Endothelial cell (in vitro differentiated cells): ENCODE results near the gene MOV10. TPM values are rescaled to one million over a fixed set of nuclear protein-coding genes. Genes with fewer than 3 reads are reported as not detected.

ENCODE experiments used
- DNase-seq: peaks from one replicate; pipeline ENCODE4 v3.0.0; 2021; ENCODE audit warnings: low spot score
- H3K27ac Mint-ChIP-seq: one replicate; pipeline ENCODE4 v1.8.0; 2021; ENCODE audit warnings: mixed read lengths, inconsistent platforms; ENCODE audit not compliant: unreplicated experiment
- H3K27me3 Mint-ChIP-seq: one replicate; pipeline ENCODE4 v1.8.0; 2021; ENCODE audit warnings: mild to moderate bottlenecking, moderate library complexity, mixed read lengths, inconsistent platforms; ENCODE audit not compliant: unreplicated experiment
- H3K36me3 Mint-ChIP-seq: one replicate; pipeline ENCODE4 v1.8.0; 2021; ENCODE audit warnings: mild to moderate bottlenecking, low read depth, mixed read lengths, inconsistent platforms; ENCODE audit not compliant: unreplicated experiment
- H3K4me1 Mint-ChIP-seq: one replicate; pipeline ENCODE4 v1.8.0; 2021; ENCODE audit warnings: mild to moderate bottlenecking, mixed read lengths, inconsistent platforms; ENCODE audit not compliant: unreplicated experiment
- H3K4me3 Mint-ChIP-seq: one replicate; pipeline ENCODE4 v1.8.0; 2021; ENCODE audit warnings: mild to moderate bottlenecking, mixed read lengths, inconsistent platforms; ENCODE audit not compliant: unreplicated experiment
- H3K9me3 Mint-ChIP-seq: one replicate; pipeline ENCODE4 v1.8.0; 2021; ENCODE audit warnings: mixed read lengths, inconsistent platforms; ENCODE audit not compliant: unreplicated experiment
- CTCF ChIP-seq: fragments of 200-600 bp; sonication (generic); IDR thresholded peaks from one replicate; pipeline ENCODE4 v1.5.0; 2021; ENCODE audit warnings: antibody characterized with exemption; ENCODE audit not compliant: unreplicated experiment
- total RNA-seq: library from RNA; stranded (reverse); fragmentation: NEBNext Ultra II Directional; extraction: Animal tissue kit (Norgen Biotek cat#: 25700); gene quantifications from one replicate; pipeline ENCODE4 v1.2.1, GENCODE V29; 2021; ENCODE audit not compliant: unreplicated experiment

Gene MOV10
- total RNA-seq, 1 donor from 2014 or later, result 43.5 TPM

- no peak overlapping the region for H3K4me3 Mint-ChIP-seq
- H3K9me3 Mint-ChIP-seq, result no peaks in the 10 kb centered on the region
- no peak overlapping the region for H3K27ac Mint-ChIP-seq
- H3K27me3 Mint-ChIP-seq, result peaks cover 2% of the 10 kb centered on the region
- TF ChIP-seq CTCF, result no peak
- H3K4me1 Mint-ChIP-seq, result peaks cover 3% of the 10 kb centered on the region
- DNase-seq, result no peak
- peaks cover 17% of the 10 kb centered on the region for H3K36me3 Mint-ChIP-seq
Measured at GRCh38 chr1:112689842-112690237, 15.4 kb downstream of the MOV10 start.

GRCh38 chr1:112692681-112693080 lies 18.2 kb downstream of the MOV10 start:
- Mint-ChIP-seq H3K27me3 (peaks cover 11% of the 10 kb centered on the region), H3K27ac (no peak overlapping the region), H3K4me3 (no peak overlapping the region), H3K9me3 (no peaks in the 10 kb centered on the region), H3K4me1 (peaks cover 3% of the 10 kb centered on the region), H3K36me3 (peaks cover 24% of the 10 kb centered on the region)
- TF ChIP-seq CTCF, result no peak
- DNase-seq, result no peak

- H3K4me1 Mint-ChIP-seq, result peaks cover 4% of the 10 kb centered on the region
- H3K36me3 Mint-ChIP-seq, result peaks cover 18% of the 10 kb centered on the region
- H3K27ac Mint-ChIP-seq, result no peak overlapping the region
Measured at GRCh38 chr1:112693821-112694220, 19.4 kb downstream of the MOV10 start.

GRCh38 chr1:112694363-112694929 lies 20.0 kb downstream of the MOV10 start:
- Mint-ChIP-seq H3K27ac (no peak overlapping the region), H3K36me3 (peaks cover 19% of the 10 kb centered on the region), H3K27me3 (peaks cover 17% of the 10 kb centered on the region), H3K9me3 (no peaks in the 10 kb centered on the region), H3K4me1 (peaks cover 10% of the 10 kb centered on the region), H3K4me3 (no peak overlapping the region)
- DNase-seq, result no peak
- TF ChIP-seq CTCF, result no peak

More at GRCh38 chr1:112693821-112694220, 19.4 kb downstream of the MOV10 start:
- no peak for TF ChIP-seq CTCF
- Mint-ChIP-seq H3K27me3 (peaks cover 16% of the 10 kb centered on the region), H3K4me3 (no peak overlapping the region), H3K9me3 (no peaks in the 10 kb centered on the region)
- no peak for DNase-seq

GRCh38 chr1:112695276-112695675 lies 20.8 kb downstream of the MOV10 start:
- Mint-ChIP-seq H3K36me3 (peaks cover 22% of the 10 kb centered on the region), H3K27me3 (peaks cover 19% of the 10 kb centered on the region), H3K4me3 (no peak overlapping the region), H3K4me1 (peaks cover 19% of the 10 kb centered on the region), H3K9me3 (no peaks in the 10 kb centered on the region), H3K27ac (no peak overlapping the region)
- no peak for DNase-seq
- no peak for TF ChIP-seq CTCF
